NCI-H146 treated with DMSO at 0.1 percent for 48 hours (cell line): ENCODE results near the gene TMEM59.
"Not testable (repeated sequence)": the region's sequence is repeated elsewhere in the genome, so short reads cannot be mapped to it uniquely, and the experiment has no call there.

Experiments used
- DNase-seq: peaks from one replicate; lab custom pipeline; 2025; ENCODE audit not compliant: unreplicated experiment; lab: John Stamatoyannopoulos, UW

The TMEM59 gene

GRCh38 chr1:54053745-54054437 is 887 bp upstream of the TMEM59 start:
- DNase-seq: peak; percentile 24

- DNase-seq: peak; percentile 38
Measured at GRCh38 chr1:54052431-54052933, 522 bp downstream of the TMEM59 start.

GRCh38 chr1:54051933-54052430 is 1.0 kb downstream of the TMEM59 start:
- DNase-seq: peak; percentile 43

- not testable (repeated sequence) for DNase-seq
Measured at GRCh38 chr1:54050435-54050834, 2.6 kb downstream of the TMEM59 start.

DNA sequence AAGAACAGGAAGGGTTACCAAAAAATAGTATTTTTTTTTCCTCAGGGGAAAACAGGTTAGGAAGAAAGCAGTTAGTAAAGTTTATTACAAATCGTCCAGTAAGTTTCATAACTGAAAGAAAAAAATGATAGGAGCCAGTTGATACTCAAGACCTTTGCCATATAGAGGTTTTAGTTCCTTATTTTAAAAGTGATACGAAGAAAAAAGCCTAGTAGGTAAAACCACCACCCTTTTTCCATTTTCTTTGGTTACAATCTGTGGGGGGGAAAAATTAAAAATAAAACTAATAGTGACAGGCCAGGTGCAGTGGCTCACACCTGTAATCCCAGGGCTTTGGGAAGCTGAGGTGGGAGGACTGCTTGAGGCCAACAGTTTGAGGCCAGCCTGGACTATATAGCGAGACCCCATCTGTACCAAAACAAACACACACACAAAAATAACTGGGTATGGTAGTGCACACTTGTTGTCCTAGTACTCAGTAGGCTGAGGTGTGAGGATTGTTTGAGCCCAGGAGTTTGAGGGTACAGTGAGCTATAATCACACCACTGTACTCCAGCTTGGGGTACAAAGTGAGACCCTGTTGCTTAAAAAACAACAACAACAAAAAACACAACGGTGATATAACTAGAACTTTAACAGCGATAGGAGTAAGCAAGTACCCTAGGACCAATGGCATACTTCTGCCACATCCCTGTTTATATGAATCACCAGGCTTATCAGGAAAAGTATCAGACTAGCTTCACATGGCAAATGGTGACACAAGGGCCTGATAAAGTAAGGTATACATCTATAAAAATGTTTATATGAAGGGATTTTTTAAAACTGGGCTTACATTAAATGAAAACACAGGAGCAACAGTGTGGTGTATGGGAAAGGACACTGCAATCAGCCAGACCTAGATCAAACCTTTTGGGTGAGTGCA is 5.4 kb downstream of the TMEM59 start:
- no peak for DNase-seq

DNA sequence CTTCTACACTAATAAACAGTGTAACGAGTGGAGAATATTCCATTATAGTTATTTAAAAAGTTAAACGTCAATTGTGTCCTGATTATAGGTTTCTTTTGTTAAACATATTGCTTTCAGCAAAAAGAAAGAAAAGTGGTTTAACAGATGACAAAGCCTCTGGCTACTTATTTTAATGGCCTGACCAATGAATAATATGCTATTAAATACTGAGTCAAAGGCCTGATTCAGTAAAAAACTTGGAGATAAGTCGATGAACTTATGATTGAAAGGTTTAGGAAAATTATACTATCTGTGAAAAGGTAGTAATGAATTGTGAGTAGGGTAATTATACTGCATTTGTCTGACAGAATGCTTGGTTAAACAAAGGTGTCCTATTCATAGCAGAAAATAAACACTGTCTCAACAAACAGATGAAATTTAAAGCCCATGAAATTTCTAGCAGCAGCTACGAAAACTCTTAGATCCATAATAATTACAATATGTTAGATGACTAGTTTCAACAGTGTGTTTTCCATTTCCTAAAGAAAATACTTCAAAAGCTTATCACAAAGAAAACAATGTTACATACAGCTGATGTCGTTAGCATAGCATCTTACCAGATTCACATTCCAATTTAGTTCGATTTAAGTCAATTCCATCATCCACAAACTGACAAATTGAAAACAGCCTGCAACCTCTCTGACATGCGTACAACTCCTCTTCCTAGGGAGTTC is 6.2 kb downstream of the TMEM59 start:
- DNase-seq: peak; percentile 78

DNA sequence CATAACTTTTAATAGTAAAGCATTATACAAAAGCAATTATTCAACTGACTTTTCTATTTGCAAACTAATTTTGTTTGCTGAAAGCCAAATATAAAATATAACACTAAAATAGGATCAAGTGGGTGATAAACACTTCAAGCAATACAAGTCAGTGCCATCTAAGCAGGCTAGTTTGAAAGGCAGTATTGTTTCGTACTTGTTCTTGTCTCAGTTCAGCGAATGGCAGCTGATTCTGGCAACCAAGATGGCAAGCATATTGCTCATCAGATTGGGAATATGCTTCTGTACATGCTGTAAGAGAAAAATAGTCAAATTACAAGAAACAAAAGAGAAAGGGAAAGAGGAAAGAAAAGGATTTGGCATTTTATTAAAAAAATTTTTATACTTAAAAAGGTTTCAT is 7.5 kb downstream of the TMEM59 start:
- no peak for DNase-seq

DNA sequence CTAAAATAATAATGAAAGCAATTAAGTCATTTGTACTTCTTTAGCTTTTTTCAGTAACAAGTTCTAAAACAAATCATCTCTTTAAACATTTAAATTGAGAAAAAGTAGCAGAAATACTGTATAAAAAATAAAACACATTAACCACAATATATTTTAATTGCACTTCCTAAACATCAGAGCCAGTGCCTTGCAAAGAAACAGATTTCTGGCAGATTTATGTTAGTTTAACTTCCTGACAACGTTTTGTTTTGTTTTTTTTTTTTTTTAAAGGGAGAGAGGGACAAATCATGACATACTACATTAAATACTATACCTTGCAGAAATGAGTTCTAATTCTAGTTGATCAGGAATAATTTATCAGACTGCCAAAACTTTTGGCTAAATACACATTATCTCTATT is 11.2 kb downstream of the TMEM59 start:
- DNase-seq: no peak

GRCh38 chr1:54037476-54037875 is 15.5 kb downstream of the TMEM59 start:
- DNase-seq: no peak

DNA sequence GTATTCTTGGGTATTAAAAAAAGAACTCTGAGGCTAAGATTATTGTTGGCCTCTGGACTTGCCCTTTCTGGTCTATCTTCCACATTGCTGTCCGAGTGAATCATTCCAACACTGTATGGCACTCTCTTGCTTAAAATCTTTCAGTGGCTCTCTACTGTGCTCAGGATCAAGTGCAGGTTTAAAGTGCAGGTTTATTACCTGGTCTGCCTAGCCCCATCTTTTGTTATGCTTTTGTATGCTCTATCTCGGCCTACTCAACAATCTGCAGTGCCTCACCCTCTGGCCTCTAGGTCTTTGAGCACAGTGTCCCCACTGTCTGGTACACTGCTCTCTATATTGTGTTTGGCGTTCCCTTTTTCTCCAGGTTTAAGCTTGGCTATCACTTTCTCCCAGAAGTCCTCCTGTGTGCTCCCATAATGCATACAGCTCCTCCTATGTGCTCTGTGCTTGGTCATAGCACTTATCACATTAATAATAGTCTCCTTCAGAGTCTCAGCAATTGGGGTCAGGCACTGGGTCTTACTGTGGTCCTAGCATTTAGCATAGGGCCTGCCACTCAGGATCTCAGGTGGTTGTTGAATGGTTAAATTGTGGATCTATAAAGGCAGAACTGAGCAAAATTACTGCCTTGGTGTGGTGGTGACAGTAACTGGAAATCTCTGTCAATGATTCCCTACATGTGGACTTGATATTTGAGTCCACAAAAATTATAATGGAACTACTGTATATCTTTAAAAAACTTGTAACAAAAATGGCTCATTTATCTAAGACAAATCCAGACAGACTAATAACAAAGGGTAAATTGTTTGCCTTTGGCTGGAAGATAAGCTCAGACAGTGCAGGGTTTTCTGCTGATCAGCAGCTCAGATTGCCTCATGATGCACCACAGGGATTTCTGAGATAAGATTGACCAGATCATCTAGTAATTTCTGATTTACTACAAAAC is 24.4 kb downstream of the TMEM59 start:
- DNase-seq: peak; percentile 10

- peak; percentile 33 for DNase-seq
Measured at GRCh38 chr1:54027848-54028247, 25.2 kb downstream of the TMEM59 start.

DNA sequence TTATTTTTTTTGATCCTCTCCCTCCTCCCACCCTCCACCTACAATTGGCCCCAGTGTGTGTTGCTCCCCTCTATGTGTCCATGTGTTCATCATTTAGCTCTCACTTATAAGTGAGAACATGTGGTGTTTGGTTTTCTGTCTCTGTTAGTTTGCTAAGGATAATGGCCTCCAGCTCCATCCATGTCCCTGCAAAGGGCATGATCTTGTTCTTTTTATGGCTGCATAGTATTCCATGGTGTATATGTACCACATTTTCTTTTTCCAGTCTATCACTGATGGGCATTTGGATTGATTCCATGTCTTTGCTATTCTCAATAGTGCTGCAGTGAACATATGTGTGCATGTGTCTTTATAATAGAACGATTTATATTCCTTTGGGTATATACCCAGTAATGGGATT is 28.2 kb downstream of the TMEM59 start:
- not testable (repeated sequence) for DNase-seq

DNA sequence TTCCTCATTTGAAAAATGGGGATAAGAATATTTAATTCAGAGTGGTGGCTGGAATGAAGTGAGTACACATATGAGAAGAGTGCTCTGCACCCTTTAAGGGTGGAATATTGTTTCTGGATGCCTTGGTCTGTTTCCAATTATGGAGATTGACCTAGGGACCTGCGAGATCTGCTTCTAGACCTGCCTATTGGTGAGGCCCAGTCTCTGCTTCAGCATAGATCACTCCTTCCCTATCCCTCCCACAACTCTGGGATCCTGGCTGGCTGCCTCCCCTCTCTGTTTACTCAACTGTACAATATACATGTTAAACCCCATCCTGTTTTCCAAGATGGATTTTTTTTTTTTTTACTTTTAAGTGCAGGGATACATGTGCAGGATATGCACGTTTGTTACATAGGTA is 28.6 kb downstream of the TMEM59 start:
- DNase-seq: no peak

DNA sequence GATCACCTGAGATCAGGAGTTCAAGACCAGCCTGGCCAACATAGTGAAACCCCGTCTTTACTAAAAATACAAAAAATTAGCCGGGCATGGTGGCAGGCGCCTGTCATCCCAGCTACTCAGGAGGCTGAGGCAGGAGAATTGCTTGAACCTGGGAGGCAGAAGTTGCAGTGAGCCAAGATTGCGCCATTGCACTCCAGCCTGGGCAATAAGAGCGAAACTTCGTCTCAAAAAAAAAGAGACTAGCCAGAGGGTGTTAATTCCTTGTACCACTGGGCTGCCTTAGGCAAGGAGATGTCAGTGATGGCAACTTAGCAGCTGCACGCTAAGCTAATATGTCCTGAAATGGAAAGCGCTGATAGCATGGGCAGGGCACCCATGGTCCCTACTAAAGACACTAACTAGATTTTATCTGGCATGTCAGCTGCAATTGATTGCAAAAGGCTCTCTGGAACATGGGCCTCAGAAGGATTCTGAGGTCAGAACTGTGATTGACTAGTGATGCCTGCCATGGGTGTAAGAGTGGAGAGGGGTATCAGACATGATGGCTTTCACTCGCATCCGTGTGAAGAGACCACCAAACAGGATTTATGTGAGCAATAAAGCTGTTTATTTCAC is 33.3 kb downstream of the TMEM59 start:
- DNase-seq: not testable (repeated sequence)

- no peak for DNase-seq
Measured at GRCh38 chr1:54018635-54019034, 34.4 kb downstream of the TMEM59 start.

DNA sequence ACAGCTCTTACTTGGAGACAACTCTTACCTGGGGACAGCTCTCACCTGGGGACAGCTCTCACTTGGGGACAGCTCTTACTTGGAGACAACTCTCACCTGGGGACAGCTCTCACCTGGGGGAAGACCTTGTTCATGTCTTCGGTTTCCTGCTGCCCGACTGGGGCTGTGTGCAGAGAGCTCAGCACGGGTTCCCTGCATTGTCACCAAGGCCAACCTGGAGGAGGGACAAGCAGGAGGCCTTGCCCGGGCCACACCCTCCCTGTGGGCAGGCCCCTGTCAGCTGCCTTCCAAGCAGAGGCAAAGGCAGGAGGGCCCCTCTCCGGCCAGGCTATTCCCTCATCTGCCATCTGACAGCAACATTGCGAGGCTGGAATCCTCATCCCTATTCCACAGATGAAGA is 35.0 kb downstream of the TMEM59 start, which contains the start of gene LDLRAD1:
Gene LDLRAD1 (minus strand): TSS at position 208 of the 400 bp plus-strand sequence. CDS start 74 bp downstream, at position 134.
- no peak for DNase-seq

DNA sequence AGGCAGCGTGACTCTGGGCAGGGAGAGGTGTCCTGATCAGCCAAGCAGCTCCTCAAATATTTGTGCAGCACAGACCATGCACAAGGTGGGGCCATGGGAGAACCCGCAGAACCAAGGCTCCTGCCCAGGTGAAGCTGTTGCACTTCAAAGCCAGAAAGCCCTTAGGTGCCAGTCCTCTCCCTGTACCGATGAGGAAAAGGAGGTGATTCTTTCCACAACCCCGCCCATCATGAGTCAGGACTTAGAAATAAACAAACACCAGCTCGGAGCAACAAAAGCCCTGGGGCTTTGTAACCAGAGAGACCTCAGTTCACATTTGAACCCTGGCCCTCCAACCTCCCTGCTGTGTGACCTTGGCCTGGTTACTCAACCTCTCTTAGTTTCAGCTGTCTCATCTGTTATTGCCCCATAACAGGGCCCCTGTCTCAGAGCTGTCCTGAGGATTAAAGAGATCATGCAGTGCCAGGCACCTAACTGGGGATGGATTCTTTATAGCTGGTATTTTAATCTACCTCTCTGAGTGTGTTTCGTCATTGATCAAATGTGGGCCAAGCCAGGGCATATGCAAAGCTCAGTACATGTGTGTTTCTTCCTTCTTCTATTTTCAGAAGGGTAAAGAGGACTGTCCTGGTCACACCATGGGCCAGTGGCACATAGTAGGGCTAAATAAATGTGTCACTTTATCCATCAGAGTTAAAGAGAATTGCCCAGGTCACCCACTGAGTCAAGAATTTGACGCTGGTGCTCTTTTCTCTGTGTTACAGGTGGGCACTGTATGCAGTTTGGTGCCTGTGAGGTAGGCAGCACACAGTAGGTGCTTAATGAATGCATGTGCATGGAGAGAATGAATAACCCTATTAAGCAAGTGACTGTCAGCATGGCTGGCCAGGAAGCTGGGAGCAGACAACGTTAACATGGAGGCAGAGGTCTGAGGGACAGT is 36.4 kb downstream of the TMEM59 start:
- peak; percentile 64 for DNase-seq

GRCh38 chr1:54014009-54014629 is 38.9 kb downstream of the TMEM59 start:
- DNase-seq: no peak
